ENCODE data around the gene GPR39.
A peak's percentile ranks its signal among the peaks of the same experiment; 100 is the strongest.

Gene GPR39

DNA sequence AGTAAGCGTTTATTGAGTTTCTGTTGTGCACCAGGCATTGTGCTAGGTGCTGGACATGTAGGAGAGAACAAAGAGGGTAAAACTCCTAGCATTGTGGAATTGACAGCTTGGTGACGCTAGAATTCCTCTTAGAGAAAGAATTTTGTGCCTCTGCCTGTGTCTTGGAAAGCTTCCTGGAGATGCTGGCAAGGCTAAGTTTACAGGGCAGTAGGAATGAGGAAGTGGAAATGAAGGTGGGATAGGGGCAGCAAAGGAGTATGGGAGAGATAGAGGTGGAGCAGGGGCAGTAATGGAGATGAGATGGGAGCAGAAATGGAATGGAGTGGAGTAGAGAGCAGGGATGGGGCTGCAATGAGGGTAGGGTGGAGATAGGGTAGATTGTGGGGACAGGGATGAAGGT, 29.8 kb downstream of the GPR39 start:
- no peak for DNase-seq

GRCh38 chr2:132448331-132448730, 31.7 kb downstream of the GPR39 start:
- no peak for DNase-seq

DNA sequence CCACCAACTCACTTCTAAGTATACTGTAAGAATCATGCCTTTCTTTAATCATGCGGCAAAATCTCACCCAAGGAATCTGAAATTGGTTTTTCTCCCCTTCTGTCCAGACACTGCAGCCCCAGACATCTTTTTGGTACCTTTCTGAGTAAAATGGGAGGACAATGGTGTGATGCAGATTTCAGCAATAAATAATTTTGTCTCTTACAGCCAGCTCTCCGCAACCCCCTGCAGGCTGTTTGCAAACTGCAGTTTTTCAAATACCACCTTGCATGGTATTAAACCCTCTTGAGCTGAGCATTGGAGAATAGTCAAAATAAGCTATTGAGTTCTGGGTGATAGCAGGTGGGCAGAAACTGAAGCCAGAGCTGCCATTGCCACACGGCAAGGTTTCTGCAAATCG, 32.2 kb downstream of the GPR39 start:
- DNase-seq, result peak in 2 of 3 experiments; percentile 1 to 9

- no peak for DNase-seq
Measured at GRCh38 chr2:132449868-132450267, 33.3 kb downstream of the GPR39 start.

- no peak for DNase-seq
Measured at GRCh38 chr2:132460781-132461180, 44.2 kb downstream of the GPR39 start.

DNA sequence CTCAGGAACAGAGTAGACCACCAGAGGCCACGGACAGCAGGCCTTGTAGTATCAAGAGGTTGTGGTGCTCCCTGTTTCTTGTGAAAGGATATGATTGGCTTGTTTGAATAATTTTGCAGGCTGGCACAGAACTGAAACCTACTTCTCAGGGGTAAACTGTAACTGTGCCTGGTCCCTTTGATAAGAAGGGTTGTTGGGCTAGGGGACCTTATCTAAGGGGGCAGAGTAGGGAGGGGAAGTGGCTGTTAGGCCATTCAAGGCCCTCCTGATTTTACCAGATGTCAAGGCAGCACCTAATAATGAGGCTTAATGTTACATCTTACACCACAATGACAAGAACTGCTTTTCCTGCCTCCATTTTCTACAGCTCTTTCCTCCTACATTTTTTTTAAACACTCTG, 45.6 kb downstream of the GPR39 start:
- DNase-seq, result no peak

GRCh38 chr2:132463719-132464118, 47.1 kb downstream of the GPR39 start:
- DNase-seq, result no peak

- no peak for DNase-seq
Measured at GRCh38 chr2:132465917-132466316, 49.3 kb downstream of the GPR39 start.

GRCh38 chr2:132466428-132467028, 49.9 kb downstream of the GPR39 start:
- DNase-seq, result no peak

GRCh38 chr2:132468821-132469675, 52.4 kb downstream of the GPR39 start:
- peak in 2 of 3 experiments; percentile 58 to 80 for DNase-seq

GRCh38 chr2:132470746-132471145, 54.1 kb downstream of the GPR39 start:
- no peak for DNase-seq

DNA sequence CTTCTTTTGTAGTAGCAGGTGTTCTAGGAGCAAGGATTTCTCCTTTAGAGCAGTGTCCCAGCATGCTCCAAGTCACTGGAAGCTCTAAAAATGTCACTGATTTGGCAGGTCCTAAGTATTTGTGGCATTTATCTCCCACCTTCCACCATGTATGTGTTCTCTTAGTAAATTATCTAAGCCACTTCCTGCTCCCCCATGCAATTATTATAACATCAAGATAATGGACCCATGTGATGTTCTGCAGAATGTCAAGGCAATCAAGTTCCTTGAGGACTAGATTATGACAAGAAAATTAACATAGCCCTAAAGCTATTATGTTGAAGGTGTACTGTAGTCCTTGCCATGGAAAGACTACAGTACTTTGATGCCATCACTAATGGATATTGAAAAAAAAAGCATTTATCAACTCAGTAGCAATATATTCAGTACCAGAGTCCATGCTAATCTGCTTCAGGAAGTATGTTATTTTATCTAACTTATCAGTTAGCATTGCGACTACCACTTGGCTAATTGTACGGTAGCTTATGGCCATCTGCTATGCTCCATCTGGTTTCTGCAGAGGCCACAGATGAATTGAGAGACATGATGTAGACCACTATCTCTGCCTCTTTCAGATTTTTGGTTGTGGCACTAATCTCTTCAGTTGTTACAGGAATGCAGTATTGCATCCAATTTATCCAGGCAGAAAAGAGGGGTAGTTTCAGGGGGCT, 56.7 kb downstream of the GPR39 start:
- DNase-seq, result no peak

- DNase-seq, result no peak
Measured at GRCh38 chr2:132475615-132476014, 59.0 kb downstream of the GPR39 start.

DNA sequence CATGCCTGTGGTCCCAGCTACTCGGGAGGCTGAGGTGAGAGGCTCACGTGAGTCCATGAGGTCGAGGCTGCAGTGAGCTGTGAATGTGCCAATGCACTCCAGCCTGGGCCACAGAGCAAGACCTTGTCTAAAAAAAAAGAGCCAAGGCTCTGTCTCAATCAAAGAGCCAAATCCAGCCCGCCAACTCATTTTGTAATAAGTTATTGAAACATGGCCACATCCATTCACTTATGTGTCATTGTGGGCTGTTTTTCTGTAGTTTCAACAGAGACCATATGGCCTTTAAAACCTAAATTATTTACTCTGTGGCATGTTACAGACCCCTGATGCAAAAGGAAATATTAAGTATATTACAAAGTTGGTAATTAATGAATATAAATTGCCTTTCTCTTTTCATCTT, 60.8 kb downstream of the GPR39 start:
- no peak for DNase-seq

- no peak for DNase-seq
Measured at GRCh38 chr2:132477962-132478361, 61.4 kb downstream of the GPR39 start.

GRCh38 chr2:132478461-132479105, 62.0 kb downstream of the GPR39 start:
- DNase-seq, result peak in 1 of 3 experiments; percentile 24

- peak in 2 of 3 experiments; percentile 10 to 29 for DNase-seq
Measured at GRCh38 chr2:132479155-132479554, 62.5 kb downstream of the GPR39 start.

- DNase-seq, result no peak
Measured at GRCh38 chr2:132482821-132483220, 66.2 kb downstream of the GPR39 start.

DNA sequence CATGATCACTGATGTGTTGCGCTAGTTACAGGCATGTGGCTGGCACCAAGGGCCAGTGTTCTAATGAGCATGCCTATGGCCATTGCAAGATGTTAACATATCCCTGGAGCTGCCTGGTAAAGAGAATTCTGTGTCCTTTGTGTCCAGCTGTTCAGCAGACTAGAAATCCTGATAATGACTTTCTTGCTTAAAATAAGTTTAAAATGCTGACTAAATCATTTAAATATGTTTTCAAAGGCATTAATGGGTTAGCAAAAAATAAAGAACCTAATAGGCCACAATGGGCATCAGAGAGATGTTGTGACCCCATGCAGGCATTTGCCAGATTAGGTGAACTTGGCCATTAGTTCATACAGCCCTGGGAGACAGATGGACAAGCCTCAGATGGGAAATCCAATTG, 67.5 kb downstream of the GPR39 start:
- no peak for DNase-seq

- DNase-seq, result no peak
Measured at GRCh38 chr2:132488491-132488890, 71.9 kb downstream of the GPR39 start.

GRCh38 chr2:132489150-132489549, 72.5 kb downstream of the GPR39 start:
- DNase-seq, result no peak

- DNase-seq, result peak in 1 of 3 experiments; percentile 37
Measured at GRCh38 chr2:132495881-132496280, 79.3 kb downstream of the GPR39 start.

- no peak for DNase-seq
Measured at GRCh38 chr2:132496555-132496954, 80.0 kb downstream of the GPR39 start.
